Activated CD4-positive, alpha-beta T cell treated with anti-CD3 and anti-CD28 coated beads, Interleukin-2, amount 10 ng/mL, durations not matched to agents 7 days and 5 days (primary cell): ENCODE data around the gene DENND1A. TPM values are rescaled to one million over a fixed set of nuclear protein-coding genes. Genes with fewer than 3 reads are reported as not detected.
A peak's percentile ranks its signal among the peaks of the same experiment; 100 is the strongest.
"Not testable (repeated sequence)": the region's sequence is repeated elsewhere in the genome, so short reads cannot be mapped to it uniquely, and the experiment has no call there.

ENCODE experiments used
- CTCF ChIA-PET: fragments of 350-600 bp; sonication (Branson Sonifier 250); formaldehyde crosslinking; loops from one replicate; lab custom pipeline; 2021; ENCODE audit warnings: antibody characterized with exemption; lab: Charles Lee
- POLR2A ChIA-PET: fragments of 350-600 bp; sonication (Branson Sonifier 250); formaldehyde crosslinking; loops from one replicate; lab custom pipeline; 2021; ENCODE audit warnings: antibody characterized with exemption; lab: Charles Lee
- DNase-seq: peaks from one replicate; pipeline ENCODE4 v3.0.0-alpha.2; 2020
- H3K27ac Mint-ChIP-seq: one replicate; pipeline ENCODE4 v1.8.0; 2021; ENCODE audit warnings: mild to moderate bottlenecking, moderate library complexity, mixed read lengths
- H3K27me3 Mint-ChIP-seq: one replicate; pipeline ENCODE4 v1.8.0; 2021; ENCODE audit warnings: mixed read lengths
- H3K36me3 Mint-ChIP-seq: one replicate; pipeline ENCODE4 v1.8.0; 2021; ENCODE audit warnings: low read depth, mixed read lengths
- H3K4me1 Mint-ChIP-seq: one replicate; pipeline ENCODE4 v1.8.0; 2021; ENCODE audit warnings: mixed read lengths
- H3K4me3 Mint-ChIP-seq: one replicate; pipeline ENCODE4 v1.8.0; 2021; ENCODE audit warnings: mild to moderate bottlenecking, moderate library complexity, mixed read lengths
- H3K9me3 Mint-ChIP-seq: one replicate; pipeline ENCODE4 v1.8.0; 2021; ENCODE audit warnings: mixed read lengths
- total RNA-seq, 2 experiments: library from RNA; stranded (reverse); gene quantifications; one replicate each; pipeline ENCODE4 v1.2.3, GENCODE V29; 2021

The DENND1A gene
- total RNA-seq, 2 experiments from 2014 or later: 15.5 to 21.2 TPM

DNA sequence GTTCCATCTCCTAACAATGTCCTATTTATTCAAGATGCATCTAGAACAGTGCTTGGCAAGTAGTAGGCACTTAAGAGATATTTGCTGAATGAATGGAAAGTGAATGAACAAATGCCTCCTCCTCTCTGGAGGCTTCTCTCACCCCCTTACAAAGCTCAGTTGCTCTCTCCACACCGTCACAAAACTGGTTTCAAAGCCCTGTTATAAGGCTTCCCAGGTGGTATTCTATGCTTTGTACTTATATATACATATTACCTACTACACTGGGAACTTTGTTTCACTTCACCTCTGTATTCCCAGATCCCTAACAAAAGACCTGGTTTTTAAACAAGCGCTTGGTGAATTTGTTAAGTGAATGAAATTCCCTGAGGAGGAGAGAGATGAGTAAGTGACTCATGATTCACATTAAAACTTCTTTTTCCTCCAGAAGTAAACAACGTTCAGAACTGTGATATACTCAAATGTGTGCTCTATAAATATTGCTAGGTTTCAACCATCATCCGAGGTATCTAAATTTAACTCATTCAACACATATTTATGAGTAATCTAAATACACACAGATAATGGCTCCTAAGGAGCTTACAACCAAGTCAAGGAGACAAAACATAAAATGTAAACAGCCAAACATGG, 36.0 kb downstream of the DENND1A start:
- Mint-ChIP-seq H3K4me3 (no peak overlapping the region), H3K27ac (no peak overlapping the region), H3K4me1 (peaks cover 3% of the 10 kb centered on the region), H3K36me3 (no peaks in the 10 kb centered on the region), H3K9me3 (no peaks in the 10 kb centered on the region), H3K27me3 (no peaks in the 10 kb centered on the region)
- ChIA-PET POLR2A (no interaction called here), CTCF (no interaction called here)
- no peak for DNase-seq

DNA sequence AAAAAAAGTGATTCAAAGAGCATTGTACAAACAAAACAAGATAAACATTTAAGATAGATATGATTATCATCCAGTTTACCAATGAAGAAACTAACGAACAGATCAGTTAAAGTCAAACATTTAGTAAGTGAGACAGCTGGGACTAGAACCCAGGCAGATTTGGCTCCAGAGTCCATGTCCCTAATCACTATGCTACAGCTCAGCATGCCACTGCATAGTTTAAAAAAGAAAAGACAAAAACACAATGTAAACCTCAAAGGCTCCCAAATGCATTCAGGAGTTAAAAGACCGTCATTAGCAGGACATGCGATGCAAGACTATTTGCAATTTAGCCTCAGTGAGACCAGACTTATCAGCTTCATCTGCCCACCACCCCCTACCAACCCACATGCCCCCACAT, 36.8 kb downstream of the DENND1A start:
- no peak overlapping the region for H3K4me3 Mint-ChIP-seq
- H3K36me3 Mint-ChIP-seq: no peaks in the 10 kb centered on the region
- CTCF ChIA-PET: interaction anchor here (1.4 kb wide), 1 partner anchor 23 kb away, joined by 4 read pairs; no protein-coding TSS in a partner anchor
- H3K27ac Mint-ChIP-seq: no peak overlapping the region
- no peaks in the 10 kb centered on the region for H3K27me3 Mint-ChIP-seq
- DNase-seq: no peak
- POLR2A ChIA-PET: no interaction called here
- no peaks in the 10 kb centered on the region for H3K9me3 Mint-ChIP-seq
- peaks cover 3% of the 10 kb centered on the region for H3K4me1 Mint-ChIP-seq

GRCh38 chr9:123887837-123888236, 42.1 kb downstream of the DENND1A start:
- H3K4me1 Mint-ChIP-seq: peaks cover 3% of the 10 kb centered on the region
- DNase-seq: no peak
- ChIA-PET CTCF (no interaction called here), POLR2A (no interaction called here)
- no peak overlapping the region for H3K27ac Mint-ChIP-seq
- H3K27me3 Mint-ChIP-seq: no peaks in the 10 kb centered on the region
- H3K4me3 Mint-ChIP-seq: no peak overlapping the region
- no peaks in the 10 kb centered on the region for H3K9me3 Mint-ChIP-seq
- H3K36me3 Mint-ChIP-seq: peaks cover 2% of the 10 kb centered on the region

- H3K9me3 Mint-ChIP-seq, CTCF ChIA-PET, POLR2A ChIA-PET, H3K36me3 Mint-ChIP-seq, H3K27me3 Mint-ChIP-seq, DNase-seq, H3K27ac Mint-ChIP-seq, H3K4me3 Mint-ChIP-seq: not testable (repeated sequence)
- peaks cover 16% of the 10 kb centered on the region for H3K4me1 Mint-ChIP-seq
Observed at GRCh38 chr9:123885834-123886233, 44.1 kb downstream of the DENND1A start.

DNA sequence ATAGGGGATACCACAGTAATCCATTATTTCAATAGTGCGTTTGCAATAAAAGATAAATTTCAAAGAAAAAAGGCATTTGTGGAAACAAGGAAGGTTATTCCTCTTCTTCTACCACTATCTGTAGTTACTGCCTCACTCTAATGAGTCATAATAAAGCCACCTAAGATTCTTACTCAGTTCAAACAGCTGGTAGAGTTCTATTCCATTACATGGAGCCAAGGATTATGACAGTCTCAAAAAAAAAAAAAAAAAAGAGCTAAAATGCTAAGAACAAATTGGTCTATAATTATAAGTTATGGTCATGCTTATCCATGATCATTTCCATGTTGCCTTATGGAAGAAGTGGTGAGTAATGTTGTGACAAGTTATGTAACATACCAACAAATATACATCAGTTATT, 46.3 kb downstream of the DENND1A start:
- no peak for DNase-seq
- Mint-ChIP-seq H3K9me3 (no peaks in the 10 kb centered on the region), H3K36me3 (peaks cover 3% of the 10 kb centered on the region), H3K27me3 (no peaks in the 10 kb centered on the region), H3K4me1 (peaks cover 16% of the 10 kb centered on the region), H3K4me3 (no peak overlapping the region), H3K27ac (no peak overlapping the region)
- POLR2A ChIA-PET: no interaction called here
- CTCF ChIA-PET: no interaction called here

GRCh38 chr9:123881604-123882003, 48.3 kb downstream of the DENND1A start:
- no peak overlapping the region for H3K4me3 Mint-ChIP-seq
- H3K27me3 Mint-ChIP-seq: no peaks in the 10 kb centered on the region
- CTCF ChIA-PET: no interaction called here
- no peak for DNase-seq
- H3K9me3 Mint-ChIP-seq: no peaks in the 10 kb centered on the region
- H3K4me1 Mint-ChIP-seq: peaks cover 16% of the 10 kb centered on the region
- POLR2A ChIA-PET: no interaction called here
- peaks cover 2% of the 10 kb centered on the region for H3K36me3 Mint-ChIP-seq
- no peak overlapping the region for H3K27ac Mint-ChIP-seq

- ChIA-PET CTCF (no interaction called here), POLR2A (no interaction called here)
- no peaks in the 10 kb centered on the region for H3K27me3 Mint-ChIP-seq
- no peak for DNase-seq
- no peak overlapping the region for H3K4me3 Mint-ChIP-seq
- no peak overlapping the region for H3K27ac Mint-ChIP-seq
- H3K36me3 Mint-ChIP-seq: peaks cover 4% of the 10 kb centered on the region
- peaks cover 16% of the 10 kb centered on the region for H3K4me1 Mint-ChIP-seq
- H3K9me3 Mint-ChIP-seq: no peaks in the 10 kb centered on the region
Observed at GRCh38 chr9:123880420-123880819, 49.5 kb downstream of the DENND1A start.

DNA sequence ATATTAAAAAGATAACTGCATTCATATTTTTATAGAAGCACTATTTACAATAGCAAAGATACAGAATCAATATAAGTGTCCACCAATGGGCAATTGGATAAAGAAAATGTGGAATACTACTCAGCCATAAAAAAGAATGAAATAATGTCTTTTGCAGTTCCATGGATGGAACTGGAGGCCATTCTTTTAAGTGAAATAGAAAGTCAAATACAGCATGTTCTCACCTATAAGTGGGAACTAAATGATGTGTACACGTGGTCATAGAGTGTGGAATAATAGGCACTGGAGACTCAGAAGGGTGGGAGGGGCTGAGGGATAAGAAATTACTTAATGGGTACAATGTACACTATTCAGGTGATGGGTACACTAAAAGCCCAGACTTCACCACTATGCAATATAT, 53.2 kb downstream of the DENND1A start:
- Mint-ChIP-seq H3K27ac (no peak overlapping the region), H3K9me3 (no peaks in the 10 kb centered on the region), H3K4me1 (peaks cover 5% of the 10 kb centered on the region), H3K36me3 (peaks cover 5% of the 10 kb centered on the region), H3K27me3 (no peaks in the 10 kb centered on the region), H3K4me3 (no peak overlapping the region)
- no peak for DNase-seq
- POLR2A ChIA-PET: no interaction called here
- CTCF ChIA-PET: no interaction called here

DNA sequence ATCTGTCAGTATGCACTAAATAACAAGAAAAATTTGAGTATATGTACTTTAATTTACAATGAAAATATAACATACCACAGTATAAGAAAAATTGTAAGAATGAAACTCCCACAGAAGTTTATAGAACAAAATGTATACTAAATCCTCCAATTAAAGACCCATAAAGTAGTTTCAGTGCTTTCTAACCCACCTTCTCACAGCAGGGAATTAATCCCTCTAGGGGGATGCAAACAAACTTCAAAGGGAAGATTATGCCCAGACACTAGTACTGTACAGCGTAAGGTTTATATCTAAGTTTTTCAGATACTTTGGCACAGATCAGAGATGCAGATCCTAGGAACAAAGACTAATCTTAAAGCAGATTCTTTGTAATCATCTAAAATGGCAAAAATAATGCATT, 57.2 kb downstream of the DENND1A start:
- Mint-ChIP-seq H3K4me1 (peaks cover 14% of the 10 kb centered on the region), H3K36me3 (peaks cover 8% of the 10 kb centered on the region), H3K4me3 (no peak overlapping the region), H3K9me3 (peaks cover 2% of the 10 kb centered on the region), H3K27me3 (no peaks in the 10 kb centered on the region), H3K27ac (no peak overlapping the region)
- ChIA-PET POLR2A (no interaction called here), CTCF (no interaction called here)
- DNase-seq: no peak

DNA sequence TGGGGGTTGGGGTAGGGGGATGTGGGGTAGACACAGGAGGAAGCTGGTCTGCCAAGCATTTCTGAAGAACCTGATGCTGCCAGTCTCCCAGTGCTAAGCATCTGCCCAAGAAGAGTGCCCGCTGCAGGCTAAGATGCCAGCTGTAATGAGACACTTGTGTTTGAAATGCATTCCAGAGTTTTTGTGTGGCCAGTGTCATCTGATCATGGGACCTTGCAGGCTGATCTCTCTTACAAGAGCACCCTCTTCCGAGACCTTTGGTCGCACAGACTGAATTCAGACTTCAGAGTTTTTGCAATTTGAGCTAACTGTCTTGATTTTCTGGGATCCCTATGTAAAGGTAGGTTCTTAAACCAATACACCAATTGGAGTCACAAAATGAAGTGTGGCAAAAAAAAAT, 58.1 kb downstream of the DENND1A start:
- ChIA-PET CTCF (no interaction called here), POLR2A (no interaction called here)
- Mint-ChIP-seq H3K27me3 (no peaks in the 10 kb centered on the region), H3K27ac (no peak overlapping the region), H3K4me3 (no peak overlapping the region), H3K4me1 (peaks cover 23% of the 10 kb centered on the region), H3K9me3 (peaks cover 5% of the 10 kb centered on the region), H3K36me3 (peaks cover 12% of the 10 kb centered on the region)
- DNase-seq: no peak

- DNase-seq: no peak
- H3K4me3 Mint-ChIP-seq: peak overlapping the region; percentile 21
- peaks cover 15% of the 10 kb centered on the region for H3K36me3 Mint-ChIP-seq
- ChIA-PET CTCF (no interaction called here), POLR2A (no interaction called here)
- H3K4me1 Mint-ChIP-seq: peaks cover 33% of the 10 kb centered on the region
- peak overlapping the region; percentile 87 for H3K27ac Mint-ChIP-seq
- peaks cover 9% of the 10 kb centered on the region for H3K9me3 Mint-ChIP-seq
- H3K27me3 Mint-ChIP-seq: no peaks in the 10 kb centered on the region
Observed at GRCh38 chr9:123868002-123868401, 61.9 kb downstream of the DENND1A start.

GRCh38 chr9:123867034-123867433, 62.9 kb downstream of the DENND1A start:
- Mint-ChIP-seq H3K36me3 (peaks cover 15% of the 10 kb centered on the region), H3K27ac (peak overlapping the region; percentile 87), H3K27me3 (no peaks in the 10 kb centered on the region), H3K4me1 (peaks cover 33% of the 10 kb centered on the region), H3K9me3 (peaks cover 9% of the 10 kb centered on the region), H3K4me3 (peak overlapping the region; percentile 21)
- ChIA-PET POLR2A (no interaction called here), CTCF (no interaction called here)
- DNase-seq: no peak

DNA sequence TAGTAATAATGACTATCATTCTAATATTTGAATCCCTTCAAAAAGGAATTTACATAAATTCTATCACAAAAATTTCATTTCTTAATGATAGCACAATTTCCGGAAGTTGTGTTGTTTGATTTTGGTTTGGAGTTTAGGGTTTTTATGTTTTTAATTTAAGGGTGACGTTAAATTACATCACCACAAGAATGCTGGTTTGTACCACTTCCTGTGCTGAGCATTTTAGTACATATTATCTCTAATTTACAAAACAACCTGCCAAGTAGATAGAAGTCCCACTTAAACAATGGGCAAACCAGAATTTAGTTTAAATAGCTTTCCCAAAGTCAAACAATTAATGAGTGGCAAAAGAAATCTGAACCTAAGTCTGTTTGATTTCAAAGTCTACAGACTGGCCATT, 63.4 kb downstream of the DENND1A start:
- no peaks in the 10 kb centered on the region for H3K27me3 Mint-ChIP-seq
- peaks cover 9% of the 10 kb centered on the region for H3K9me3 Mint-ChIP-seq
- H3K4me3 Mint-ChIP-seq: no peak overlapping the region
- ChIA-PET CTCF (no interaction called here), POLR2A (no interaction called here)
- peak overlapping the region; percentile 87 for H3K27ac Mint-ChIP-seq
- DNase-seq: peak; percentile 11
- peaks cover 15% of the 10 kb centered on the region for H3K36me3 Mint-ChIP-seq
- peaks cover 33% of the 10 kb centered on the region for H3K4me1 Mint-ChIP-seq
